GM12891 (cell line): ENCODE results near the gene ARHGEF4.

Experiments
- POLR2A ChIP-seq: IDR thresholded peaks from 2 replicates; pipeline ENCODE4 v1.6.1; 2011; ENCODE audit warnings: low read depth, low read length, control low read depth
- POLR2AphosphoS5 ChIP-seq: IDR thresholded peaks from 2 replicates; pipeline ENCODE4 v1.6.1; 2011; ENCODE audit warnings: low read depth, low read length, control low read depth

DNA sequence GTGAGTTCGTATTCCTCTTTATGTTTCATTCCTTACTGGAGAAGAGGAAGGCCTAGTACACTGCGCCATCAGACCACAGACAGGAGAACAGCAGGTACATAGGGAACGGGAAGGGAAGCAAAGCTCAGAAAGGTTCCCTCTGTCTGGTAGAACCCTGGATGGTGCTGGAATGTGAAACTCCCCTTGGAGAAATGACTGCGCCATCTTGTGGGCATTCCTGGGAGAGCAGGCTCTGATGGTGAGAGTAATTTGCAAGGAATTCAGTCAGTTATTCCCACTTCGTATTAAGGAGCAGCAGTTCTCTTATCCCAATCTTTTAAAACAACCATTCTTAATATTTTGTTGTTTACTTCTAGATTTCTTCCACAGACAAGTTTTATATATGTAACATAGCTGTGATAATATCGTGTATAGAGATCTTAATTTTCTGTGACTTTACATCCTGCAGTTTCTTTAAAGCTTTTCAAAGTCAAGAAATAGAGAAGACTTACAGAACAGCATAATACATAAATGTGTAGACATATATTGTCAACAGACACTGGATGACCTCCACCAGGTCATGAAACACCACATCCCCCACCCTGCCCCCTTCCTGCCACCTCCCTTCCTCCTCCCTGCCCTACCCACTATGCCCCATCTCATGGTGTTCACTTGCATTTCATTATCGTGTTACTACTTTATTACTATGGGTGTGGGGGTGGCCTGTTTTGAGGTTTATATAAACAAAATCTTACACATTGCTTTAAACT lies 83.9 kb downstream of the ARHGEF4 start:
- TF ChIP-seq POLR2AphosphoS5 (no peak), POLR2A (no peak)
